WERI-Rb-1 (cell line): ENCODE data around the gene MORC3.
A peak's percentile ranks its signal among the peaks of the same experiment; 100 is the strongest.

ENCODE experiments used
- DNase-seq: peaks from one replicate; pipeline ENCODE4 v3.0.0-alpha.2; 2020
- H3K27ac ChIP-seq: fragments of 250-450 bp; sonication (Bioruptor Pico); 2 replicates; pipeline ENCODE4 v1.5.1; 2020; ENCODE audit warnings: mild to moderate bottlenecking, moderate library complexity
- H3K27me3 ChIP-seq: fragments of 250-450 bp; sonication (Bioruptor Pico); 2 replicates; pipeline ENCODE4 v1.5.1; 2021; ENCODE audit warnings: mild to moderate bottlenecking, low read depth, moderate library complexity; ENCODE audit not compliant: insufficient read depth, severe bottlenecking
- H3K36me3 ChIP-seq: fragments of 250-450 bp; sonication (Bioruptor Pico); 2 replicates; pipeline ENCODE4 v1.5.1; 2020; ENCODE audit warnings: mild to moderate bottlenecking, moderate library complexity
- H3K4me3 ChIP-seq: 2 replicates; pipeline ENCODE4 v1.5.1; 2011; ENCODE audit warnings: low read depth, mild to moderate bottlenecking, control low read depth, low read length
- H3K9me3 ChIP-seq: fragments of 250-450 bp; sonication (Bioruptor Pico); 2 replicates; pipeline ENCODE4 v1.5.1; 2021; ENCODE audit warnings: mild to moderate bottlenecking, moderate library complexity; ENCODE audit not compliant: severe bottlenecking
- CTCF ChIP-seq: IDR thresholded peaks from 2 replicates; pipeline ENCODE4 v1.5.1; 2011; ENCODE audit warnings: low read depth, mild to moderate bottlenecking, control low read depth, inconsistent platforms, low read length

MORC3 gene

GRCh38 chr21:36420571-36421339, 100.8 kb downstream of the MORC3 start:
- Histone ChIP-seq H3K27ac (no peak overlapping the region), H3K9me3 (no peaks in the 10 kb centered on the region), H3K4me3 (no peak overlapping the region), H3K27me3 (no peaks in the 10 kb centered on the region), H3K36me3 (peaks cover 58% of the 10 kb centered on the region)
- TF ChIP-seq CTCF: no peak
- DNase-seq: no peak

- Histone ChIP-seq H3K36me3 (peaks cover 41% of the 10 kb centered on the region), H3K4me3 (no peak overlapping the region), H3K9me3 (no peaks in the 10 kb centered on the region), H3K27me3 (no peaks in the 10 kb centered on the region), H3K27ac (no peak overlapping the region)
- peak; percentile 94 for TF ChIP-seq CTCF
- DNase-seq: peak; percentile 73
Measured at GRCh38 chr21:36422279-36423098, 102.5 kb downstream of the MORC3 start.

- no peaks in the 10 kb centered on the region for H3K27me3 ChIP-seq
- H3K4me3 ChIP-seq: no peak overlapping the region
- no peaks in the 10 kb centered on the region for H3K9me3 ChIP-seq
- DNase-seq: no peak
- no peak for TF ChIP-seq CTCF
- H3K27ac ChIP-seq: no peak overlapping the region
- peaks cover 30% of the 10 kb centered on the region for H3K36me3 ChIP-seq
Measured at GRCh38 chr21:36423771-36424433, 103.9 kb downstream of the MORC3 start.

- Histone ChIP-seq H3K27ac (no peak overlapping the region), H3K36me3 (peaks cover 23% of the 10 kb centered on the region), H3K4me3 (no peak overlapping the region), H3K9me3 (no peaks in the 10 kb centered on the region), H3K27me3 (no peaks in the 10 kb centered on the region)
- no peak for DNase-seq
- no peak for TF ChIP-seq CTCF
Measured at GRCh38 chr21:36424592-36424991, 104.6 kb downstream of the MORC3 start.

DNA sequence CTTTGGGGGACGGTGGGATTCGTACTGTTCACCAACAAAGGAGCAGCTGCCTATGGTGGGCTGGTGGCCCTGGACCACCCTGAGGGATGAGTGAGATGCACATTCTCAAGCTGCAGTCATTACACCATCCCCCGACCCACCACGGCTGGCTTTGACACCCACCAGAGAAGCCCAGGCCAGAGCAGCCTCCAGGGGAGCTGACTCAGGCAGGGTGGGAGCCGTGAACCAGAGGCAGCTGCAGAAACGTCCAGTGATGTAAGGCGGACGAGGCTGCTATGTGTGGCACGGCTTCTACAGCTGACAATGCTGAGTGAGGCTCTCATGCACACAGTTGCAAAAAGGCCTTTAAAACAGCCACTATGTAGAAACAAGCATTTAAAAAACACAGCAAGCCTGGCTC, 105.3 kb downstream of the MORC3 start:
- TF ChIP-seq CTCF: no peak
- H3K9me3 ChIP-seq: no peaks in the 10 kb centered on the region
- H3K4me3 ChIP-seq: no peak overlapping the region
- no peak for DNase-seq
- H3K36me3 ChIP-seq: peaks cover 21% of the 10 kb centered on the region
- no peak overlapping the region for H3K27ac ChIP-seq
- no peaks in the 10 kb centered on the region for H3K27me3 ChIP-seq
